ENCODE data around the gene GRIK4.

DNA sequence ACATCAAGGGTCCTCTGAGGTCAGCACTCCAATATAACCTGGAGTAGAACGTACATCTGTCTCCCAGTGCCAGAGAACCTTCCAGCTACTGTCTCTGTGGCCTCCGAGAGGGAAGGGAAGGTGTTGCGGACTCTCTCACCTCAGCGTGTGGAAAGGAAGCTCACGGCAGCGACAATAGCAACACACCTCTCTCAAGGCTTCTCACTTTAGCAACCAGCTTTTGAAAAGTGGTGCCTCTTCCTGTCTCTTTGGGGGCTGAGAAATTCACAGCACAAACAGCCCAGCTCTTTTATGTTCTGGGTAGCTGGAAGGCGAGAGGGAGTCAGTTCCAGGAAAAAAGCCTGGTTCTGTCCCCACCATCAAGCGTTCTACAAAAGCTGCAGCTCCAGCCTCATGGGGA, 355.5 kb downstream of the GRIK4 start:
- TF ChIP-seq, protein P1, sequence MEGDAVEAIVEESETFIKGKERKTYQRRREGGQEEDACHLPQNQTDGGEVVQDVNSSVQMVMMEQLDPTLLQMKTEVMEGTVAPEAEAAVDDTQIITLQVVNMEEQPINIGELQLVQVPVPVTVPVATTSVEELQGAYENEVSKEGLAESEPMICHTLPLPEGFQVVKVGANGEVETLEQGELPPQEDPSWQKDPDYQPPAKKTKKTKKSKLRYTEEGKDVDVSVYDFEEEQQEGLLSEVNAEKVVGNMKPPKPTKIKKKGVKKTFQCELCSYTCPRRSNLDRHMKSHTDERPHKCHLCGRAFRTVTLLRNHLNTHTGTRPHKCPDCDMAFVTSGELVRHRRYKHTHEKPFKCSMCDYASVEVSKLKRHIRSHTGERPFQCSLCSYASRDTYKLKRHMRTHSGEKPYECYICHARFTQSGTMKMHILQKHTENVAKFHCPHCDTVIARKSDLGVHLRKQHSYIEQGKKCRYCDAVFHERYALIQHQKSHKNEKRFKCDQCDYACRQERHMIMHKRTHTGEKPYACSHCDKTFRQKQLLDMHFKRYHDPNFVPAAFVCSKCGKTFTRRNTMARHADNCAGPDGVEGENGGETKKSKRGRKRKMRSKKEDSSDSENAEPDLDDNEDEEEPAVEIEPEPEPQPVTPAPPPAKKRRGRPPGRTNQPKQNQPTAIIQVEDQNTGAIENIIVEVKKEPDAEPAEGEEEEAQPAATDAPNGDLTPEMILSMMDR (conservative IDR thresholded peaks at IDR 0.05; ENCODE audit: low read length) = no peak
- TF ChIP-seq EZH2phosphoT487 (IDR thresholded peaks at IDR 0.05; ENCODE audit: borderline replicate concordance) = no peak
